HG03457 (cell line): ENCODE measurements around the gene PIP5K1C.
A peak's percentile ranks its signal among the peaks of the same experiment; 100 is the strongest.

Experiments
- ATAC-seq: cut with Tn5 transposase; IDR thresholded peaks from one replicate; pipeline ENCODE4 v1.9.1; 2021; ENCODE audit warnings: moderate number of reproducible peaks; ENCODE audit not compliant: unreplicated experiment

The PIP5K1C gene

GRCh38 chr19:3721887-3722442 lies 21.7 kb upstream of the PIP5K1C start:
- no peak for ATAC-seq

GRCh38 chr19:3721131-3721886 lies 21.0 kb upstream of the PIP5K1C start:
- ATAC-seq = no peak

- ATAC-seq = no peak
These were observed 20.2 kb upstream of the PIP5K1C start for GRCh38 chr19:3720349-3720917.

DNA sequence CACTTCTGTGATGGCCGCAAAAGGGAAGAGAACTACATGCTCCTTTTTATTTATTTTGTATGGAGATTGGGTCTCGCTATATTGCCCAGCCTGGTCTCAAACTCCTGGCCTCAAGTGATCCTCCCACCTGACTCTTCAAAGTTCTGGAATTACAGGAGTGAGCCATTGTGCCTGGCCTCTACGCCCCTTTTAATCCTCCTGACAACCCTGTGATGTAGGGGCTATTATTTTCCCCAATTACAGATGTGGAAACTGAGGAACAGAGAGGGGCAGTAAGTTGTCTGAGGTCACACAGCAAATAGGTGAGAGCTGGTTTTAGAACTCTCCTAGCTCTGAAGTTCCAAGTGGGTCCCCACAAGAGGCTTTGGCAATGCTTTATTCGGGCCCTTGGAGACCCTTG lies 19.6 kb upstream of the PIP5K1C start:
- no peak for ATAC-seq

DNA sequence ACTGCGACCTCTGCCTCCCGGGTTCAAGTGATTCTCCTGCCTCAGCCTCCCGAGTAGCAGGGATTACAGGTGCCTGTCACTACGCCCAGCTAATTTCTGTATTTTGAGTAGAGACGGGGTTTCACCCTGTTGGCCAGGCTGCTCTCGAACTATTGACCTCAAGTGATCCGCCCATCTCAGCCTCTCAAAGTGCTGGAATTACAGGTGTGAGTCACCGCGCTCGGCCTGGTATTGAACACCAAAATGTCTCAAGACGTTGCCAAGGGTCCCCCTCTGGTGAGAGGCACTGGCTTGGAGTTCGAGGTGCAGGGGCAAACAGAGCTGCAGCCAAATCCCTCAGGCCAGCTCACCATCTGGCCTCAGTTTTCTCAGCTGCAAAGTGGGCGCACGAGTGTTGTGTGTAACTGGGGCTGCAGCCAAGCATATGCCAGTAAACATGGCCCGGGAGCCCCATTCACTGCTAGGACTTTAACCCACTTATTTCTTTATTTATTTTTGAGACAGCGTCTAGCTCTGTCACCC lies 15.9 kb upstream of the PIP5K1C start:
- ATAC-seq = no peak

- ATAC-seq = no peak
These were observed 12.7 kb upstream of the PIP5K1C start for GRCh38 chr19:3712663-3713611.

DNA sequence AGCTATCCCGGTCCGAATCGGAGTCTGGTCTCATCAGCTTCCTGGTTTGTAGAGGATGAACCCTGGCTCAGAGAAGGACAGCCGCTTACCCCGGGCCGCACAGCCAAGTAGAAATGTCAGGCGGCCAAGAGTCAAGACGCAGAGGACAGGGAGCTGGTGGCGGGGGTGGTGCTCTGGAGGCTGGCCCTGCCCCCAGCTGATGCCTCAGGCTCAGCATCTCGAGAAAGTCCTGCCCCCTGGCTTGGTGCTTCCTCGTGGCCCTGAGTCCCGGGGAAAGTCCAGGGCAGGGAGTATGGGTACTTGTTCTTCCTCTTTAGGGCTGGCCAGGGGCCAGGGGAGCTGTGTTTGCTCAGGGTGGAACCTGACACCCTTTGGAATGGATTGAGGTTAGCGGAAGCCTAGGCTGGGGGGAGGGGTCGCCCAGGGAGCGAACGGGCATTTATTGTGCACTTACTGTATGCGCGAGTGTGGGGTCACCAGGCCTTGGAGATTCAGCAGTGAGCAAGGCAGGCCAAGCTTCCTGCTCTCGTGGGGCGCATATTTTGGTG lies 10.1 kb upstream of the PIP5K1C start:
- no peak for ATAC-seq

DNA sequence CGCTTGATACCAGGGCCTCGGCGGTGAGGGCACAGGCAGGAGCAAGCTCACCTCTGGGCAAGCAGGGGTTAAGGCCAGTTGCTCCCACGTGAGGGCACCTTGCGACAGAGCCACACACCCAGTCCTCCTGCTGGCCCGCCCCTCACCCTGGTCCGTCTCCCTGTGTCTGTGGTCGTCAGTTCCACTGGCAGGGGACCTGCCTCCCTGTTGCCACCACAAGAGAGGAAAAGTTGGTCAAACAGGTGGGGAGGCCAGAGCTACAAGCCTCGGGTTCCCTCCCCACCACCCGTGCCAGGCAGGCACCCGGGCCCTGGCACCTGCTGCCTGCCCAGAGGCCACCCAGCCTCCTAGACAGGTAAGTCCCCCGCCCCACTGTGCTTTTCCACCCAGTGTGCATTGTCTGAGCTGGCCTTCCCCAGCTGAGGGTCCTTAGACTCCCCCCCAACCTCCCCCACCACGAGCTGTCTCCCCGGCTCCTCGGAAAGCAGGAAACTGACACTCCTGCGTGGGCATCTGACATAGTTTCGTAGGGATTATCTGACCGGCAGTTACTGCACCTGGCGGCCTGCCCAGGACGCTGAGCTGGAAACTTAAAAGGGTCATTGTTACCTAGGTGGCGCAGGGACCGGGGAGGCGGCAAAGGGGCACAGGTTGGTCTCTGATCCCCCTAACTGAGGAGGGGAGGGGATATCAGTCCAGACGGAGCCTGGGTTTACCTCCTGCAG lies 8.1 kb upstream of the PIP5K1C start, which contains the start of gene TJP3:
TSS of gene TJP3 (plus strand) at position 178 of the 725 bp plus-strand sequence. CDS start 20,049 bp downstream, outside the sequence.
- no peak for ATAC-seq

DNA sequence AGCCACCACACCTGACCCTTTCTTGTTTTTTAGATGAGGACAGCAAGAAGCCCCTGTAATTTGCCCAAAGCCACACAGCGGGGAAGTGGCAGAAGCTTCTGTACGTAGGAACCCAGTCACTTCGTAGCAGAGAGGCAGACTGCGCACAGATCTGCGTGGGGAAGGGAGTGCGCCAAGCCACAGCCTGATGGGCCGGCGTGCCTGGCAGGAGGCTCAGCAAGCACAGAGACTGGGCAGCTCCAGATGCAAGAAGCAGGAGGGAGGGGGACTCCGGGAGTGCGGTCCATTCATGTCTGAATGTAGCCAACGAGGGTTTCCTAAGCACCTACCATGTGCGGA lies 7.6 kb upstream of the PIP5K1C start:
- ATAC-seq = no peak

- ATAC-seq = no peak
These were observed 932 bp upstream of the PIP5K1C start for GRCh38 chr19:3701200-3701599.

DNA sequence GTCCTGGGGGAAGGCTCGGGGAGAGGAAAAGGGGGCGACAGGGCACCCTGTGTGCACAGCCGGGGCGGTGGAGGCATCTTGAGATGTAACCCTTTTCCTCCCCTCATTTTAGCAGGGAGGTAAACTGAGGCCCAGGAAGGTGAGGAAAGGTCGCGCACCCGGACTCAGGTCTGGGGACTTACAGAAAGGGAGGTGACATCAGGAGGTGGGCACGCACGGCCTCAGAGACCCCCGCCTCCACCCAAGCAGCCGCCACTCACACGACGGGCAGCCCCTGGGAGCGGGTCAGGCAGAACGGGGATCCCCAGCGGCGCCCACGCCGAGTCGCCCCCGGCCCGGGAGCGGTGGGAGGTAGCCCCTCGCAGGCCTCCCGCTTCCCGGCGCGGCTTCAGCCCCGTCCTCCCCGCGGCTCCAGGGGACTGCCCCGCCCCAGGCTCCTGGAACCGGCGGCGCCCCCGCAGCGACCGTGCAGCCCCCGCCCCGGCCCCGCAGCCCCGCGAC lies 477 bp downstream of the PIP5K1C start:
- ATAC-seq = peak; percentile 14

GRCh38 chr19:3698974-3699740 lies 1.1 kb downstream of the PIP5K1C start:
- no peak for ATAC-seq

- no peak for ATAC-seq
These were observed 1.8 kb downstream of the PIP5K1C start for GRCh38 chr19:3698386-3698950.

DNA sequence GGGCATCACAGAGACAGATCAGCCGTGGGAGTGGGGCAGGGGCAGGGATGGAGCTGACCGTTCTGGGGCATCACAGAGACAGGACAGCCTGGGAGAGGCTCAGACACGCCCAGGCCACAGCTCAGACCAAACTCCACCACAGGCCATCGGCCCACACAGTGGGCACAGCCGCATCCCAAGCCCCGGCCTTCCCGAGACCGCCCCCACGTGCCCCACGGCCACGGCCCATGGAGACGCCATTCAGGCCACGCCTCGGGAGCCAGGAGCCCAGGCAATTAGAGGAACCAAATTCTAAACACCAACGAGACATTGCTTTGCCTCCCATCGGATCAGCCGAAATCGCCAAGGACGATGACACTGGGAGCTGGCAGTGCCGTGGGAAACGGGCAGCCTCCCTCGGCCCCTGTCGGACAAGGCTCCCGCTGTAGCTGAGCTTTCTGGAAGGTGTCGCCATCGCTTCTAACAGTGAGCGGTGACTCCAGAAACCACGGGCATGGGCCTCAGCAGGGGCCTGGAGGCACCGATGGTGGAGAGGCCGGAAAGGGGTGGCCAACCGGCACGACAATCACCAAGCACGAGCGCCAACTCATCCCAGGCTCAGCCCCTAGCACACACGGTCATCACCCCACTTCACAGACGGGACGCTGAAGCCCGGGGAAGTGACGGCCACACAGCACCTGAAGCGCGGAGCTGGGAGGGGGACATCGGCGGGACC lies 2.4 kb downstream of the PIP5K1C start:
- no peak for ATAC-seq

DNA sequence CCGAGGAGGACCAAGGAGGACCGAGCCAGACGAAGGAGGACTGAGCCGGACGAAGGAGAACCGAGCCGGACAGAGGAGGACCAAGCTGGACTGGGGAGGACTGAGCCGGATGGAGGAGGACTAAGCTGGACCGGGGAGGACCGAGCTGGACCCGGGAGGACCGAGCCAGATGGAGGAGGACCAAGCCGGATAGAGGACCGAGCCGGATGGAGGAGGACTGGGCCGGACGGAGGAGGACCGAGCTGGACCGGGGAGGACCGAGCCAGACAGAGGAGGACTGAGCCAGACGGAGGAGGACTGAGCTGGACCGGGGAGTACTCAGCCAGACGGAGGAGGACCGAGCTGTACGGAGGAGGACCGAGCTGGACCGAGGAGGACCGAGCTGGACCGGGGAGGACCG lies 3.2 kb downstream of the PIP5K1C start:
- ATAC-seq = no peak

- ATAC-seq = no peak
These were observed 3.6 kb downstream of the PIP5K1C start for GRCh38 chr19:3696660-3696995.

DNA sequence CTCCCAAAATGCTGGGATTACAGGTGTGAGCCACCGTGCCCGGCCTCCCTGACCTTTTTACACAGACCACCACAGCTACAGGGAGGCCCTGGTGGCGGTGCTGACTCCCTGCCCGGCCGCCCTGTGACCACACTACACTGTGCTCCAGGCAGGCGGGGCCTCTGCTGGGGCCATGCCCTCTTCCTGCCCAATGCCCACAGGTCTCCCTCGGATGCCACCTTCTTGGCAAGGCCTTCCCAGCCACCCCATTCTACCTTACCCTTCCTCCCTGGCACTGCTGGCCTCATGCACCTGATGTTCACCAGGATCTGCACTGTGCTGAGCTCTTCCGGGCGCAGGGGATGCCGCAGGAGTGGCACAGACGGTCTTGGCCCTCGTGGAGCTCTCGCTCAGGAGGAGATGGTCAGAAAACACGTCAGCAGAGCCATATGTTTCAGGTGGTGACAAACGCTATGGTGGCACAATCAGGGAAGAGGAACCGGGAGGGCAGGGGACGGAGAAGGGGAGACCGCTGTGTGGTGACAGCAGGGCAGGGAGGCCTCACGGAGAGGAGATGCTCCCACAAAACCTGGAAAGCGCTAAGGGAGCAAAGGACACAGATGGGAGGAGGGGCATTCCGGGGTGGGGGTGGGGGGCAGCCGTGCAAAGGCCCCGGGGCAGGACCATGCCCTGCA lies 4.1 kb downstream of the PIP5K1C start:
- ATAC-seq = no peak
